Spleen (tissue), 11 donors: Measurements from ENCODE around the gene ALG1. TPM values are rescaled to one million over a fixed set of nuclear protein-coding genes. Genes with fewer than 3 reads are reported as not detected.

ENCODE experiments used
- DNase-seq: peaks from one replicate; pipeline ENCODE4 v3.0.0-alpha.2; 2020
- H3K27ac ChIP-seq, 8 donors: fragments of 200-600 bp; sonication (generic) in 7 of 8; 1 replicate in 4 of 8; 2 replicates in 4 of 8; pipeline versions ENCODE4 v1.5.0 to v1.8.0; 2016 to 2021; ENCODE audit warnings: inconsistent platforms in 4 of 8, mild to moderate bottlenecking in 4 of 8, moderate library complexity in 1 of 8
- H3K27me3 ChIP-seq, 7 donors: fragments of 200-600 bp; sonication (generic) in 6 of 7; replicated peaks in 1 of 7; 1 replicate in 4 of 7; 2 replicates in 3 of 7; pipeline versions ENCODE4 v1.5.0 to v1.8.0; 2016 to 2021; ENCODE audit warnings: inconsistent platforms in 3 of 7, mild to moderate bottlenecking in 1 of 7
- H3K36me3 ChIP-seq, 6 donors: fragments of 200-600 bp; sonication (generic) in 5 of 6; 1 replicate in 4 of 6; 2 replicates in 2 of 6; pipeline versions ENCODE4 v1.5.0 to v1.8.0; 2016 to 2021; ENCODE audit warnings: inconsistent platforms in 2 of 6
- H3K4me1 ChIP-seq, 6 donors: fragments of 200-600 bp; sonication (generic) in 5 of 6; 1 replicate in 3 of 6; 2 replicates in 3 of 6; pipeline versions ENCODE4 v1.5.0 to v1.8.0; 2016 to 2021; ENCODE audit warnings: inconsistent platforms in 3 of 6
- H3K4me3 ChIP-seq, 8 donors: fragments of 200-600 bp; sonication (generic) in 7 of 8; 1 replicate in 4 of 8; 2 replicates in 4 of 8; pipeline versions ENCODE4 v1.5.0 to v1.8.0; 2016 to 2021; ENCODE audit warnings: inconsistent platforms in 4 of 8, mild to moderate bottlenecking in 4 of 8, moderate library complexity in 2 of 8
- H3K9me3 ChIP-seq, 8 donors: fragments of 200-600 bp; sonication (generic) in 7 of 8; 1 replicate in 4 of 8; 2 replicates in 4 of 8; pipeline versions ENCODE4 v1.5.0 to v1.8.0; 2016 to 2021; ENCODE audit warnings: inconsistent platforms in 4 of 8
- CTCF ChIP-seq, 11 experiments: fragments of 200-600 bp in 7 of 11; fragments of 450-650 bp in 4 of 11; sonication (generic) in 4 of 11; IDR thresholded peaks in 8 of 11; conservative IDR thresholded peaks in 3 of 11; 1 replicate in 7 of 11; 2 replicates in 4 of 11; pipeline versions ENCODE4 v1.4.0 to v1.8.0; 2016 to 2021; ENCODE audit warnings: antibody characterized with exemption in 11 of 11, inconsistent platforms in 4 of 11, mild to moderate bottlenecking in 1 of 11
- POLR2A ChIP-seq, 3 donors: fragments of 450-650 bp; IDR thresholded peaks; one replicate each; pipeline ENCODE4 v1.5.1; 2017; ENCODE audit warnings: antibody characterized with exemption in 3 of 3, mild to moderate bottlenecking in 1 of 3
- POLR2AphosphoS5 ChIP-seq, 3 donors: sonication (generic); formaldehyde crosslinking; IDR thresholded peaks; one replicate each; pipeline ENCODE4 v1.5.1; 2017; ENCODE audit warnings: antibody characterized with exemption in 3 of 3
- WGBS, 5 donors: extraction: QIAGEN DNeasy Blood & Tissue Kit in 3 of 5; methylation state at CpG; one replicate each; pipeline versions ENCODE4 v1.1.5 to v1.1.7; 2013 to 2018; 5-methylcytosine and 5-hydroxymethylcytosine counted together
- intact Hi-C: fragments of 100-400 bp; cut with DNase I; formaldehyde crosslinking; loops from one replicate; pipeline ENCODE4 v1.15.0; 2023; ENCODE audit warnings: low total_unique reads
- polyA plus RNA-seq, 3 donors: library from polyadenylated mRNA; stranded (reverse); fragments of 200-250 nt; gene quantifications; one replicate each; pipeline ENCODE4 v1.2.1, GENCODE V29; 2013
- total RNA-seq, 7 donors: library from RNA; depleted of rRNA in 3 of 7; stranded (reverse); fragments of >200 nt in 3 of 7; fragmentation: NEBNext Ultra II Directional in 4 of 7; extraction: Animal tissue kit (Norgen Biotek cat#: 25700) in 4 of 7; gene quantifications; one replicate each; pipeline versions ENCODE4 v1.1.0 to v1.2.1, GENCODE V29; 2016 to 2021
- donor health status: healthy with polysubstance abuse.
- donor health status: DM: no; HTN: no; CAD: no; lungs with moderate emphysema.
- donor health status: DM: no; HTN: no; CAD: no.
- donor health status: Bipolar disorder and iron deficiency.
- donor health status: healthy.
- donor health status: DM: no; HTN: no; CAD: no.
- donor health status: DM: yes; HTN: yes; CAD: no.

ALG1 gene
- total and polyA plus RNA-seq, 10 donors: 13.0 to 46.2 (median 21.1) TPM

GRCh38 chr16:5062790-5063765 lies 8.6 kb upstream of the ALG1 start:
- Histone ChIP-seq H3K9me3 (no peaks in the 10 kb centered on the region), H3K4me3 (no peak overlapping the region), H3K4me1 (peaks cover 0 to 11% (median 4%) of the 10 kb centered on the region in 6 donors), H3K36me3 (no peaks in the 10 kb centered on the region), H3K27ac (no peak overlapping the region), H3K27me3 (no peaks in the 10 kb centered on the region)
- intact Hi-C loops: no loop called here
- 75 to 86% (median 76%) methylated on average over 18 to 19 of the region's 19 CpGs for WGBS, 5 donors
- DNase-seq: peak; percentile 46
- TF ChIP-seq POLR2A (IDR thresholded peaks at IDR 0.05) (no peak), CTCF (IDR thresholded peaks at IDR 0.05 in 8 of 11, conservative IDR thresholded peaks at IDR 0.05 in 3 of 11) (no peak), POLR2AphosphoS5 (IDR thresholded peaks at IDR 0.05) (no peak)

- 84 to 91% (median 86%) methylated on average over 7 of the region's 7 CpGs for WGBS, 5 donors
- DNase-seq: peak; percentile 45
- Histone ChIP-seq H3K27ac (no peak overlapping the region), H3K9me3 (no peaks in the 10 kb centered on the region), H3K27me3 (no peaks in the 10 kb centered on the region), H3K36me3 (no peaks in the 10 kb centered on the region), H3K4me1 (no peaks in the 10 kb centered on the region), H3K4me3 (no peak overlapping the region)
- intact Hi-C loops: no loop called here
- TF ChIP-seq CTCF (IDR thresholded peaks at IDR 0.05 in 8 of 11, conservative IDR thresholded peaks at IDR 0.05 in 3 of 11) (no peak), POLR2AphosphoS5 (IDR thresholded peaks at IDR 0.05) (no peak), POLR2A (IDR thresholded peaks at IDR 0.05) (no peak)
These were observed 6.7 kb upstream of the ALG1 start for GRCh38 chr16:5064915-5065314.

- intact Hi-C loops: no loop called here
- H3K36me3 ChIP-seq: no peaks in the 10 kb centered on the region
- H3K9me3 ChIP-seq: no peaks in the 10 kb centered on the region
- no peaks in the 10 kb centered on the region for H3K4me1 ChIP-seq
- no peak overlapping the region for H3K27ac ChIP-seq
- no peak for DNase-seq
- no peaks in the 10 kb centered on the region for H3K27me3 ChIP-seq
- 77 to 85% (median 83%) methylated on average over 7 to 8 of the region's 8 CpGs for whole genome bisulfite sequencing, 5 donors
- H3K4me3 ChIP-seq: no peak overlapping the region
- TF ChIP-seq POLR2AphosphoS5 (IDR thresholded peaks at IDR 0.05): no peak
- no peak for TF ChIP-seq POLR2A (IDR thresholded peaks at IDR 0.05)
- TF ChIP-seq CTCF (IDR thresholded peaks at IDR 0.05 in 8 of 11, conservative IDR thresholded peaks at IDR 0.05 in 3 of 11): no peak
These were observed 6.3 kb upstream of the ALG1 start for GRCh38 chr16:5065326-5065725.

- H3K4me3 ChIP-seq: no peak within 1 kb of the TSS
- intact Hi-C loops: no loop called here
These were observed 5.8 kb upstream of the ALG1 start, which contains the start of gene C16orf89 for GRCh38 chr16:5065813-5066212. Gene C16orf89 (minus strand): TSS chr16:5065956. CDS start chr16:5065908, 48 bp downstream.

More at GRCh38 chr16:5065813-5066212, 5.8 kb upstream of the ALG1 start, which contains the start of gene C16orf89:
- Histone ChIP-seq H3K36me3 (no peaks in the 10 kb centered on the region), H3K27ac (no peak within 1 kb of the TSS), H3K4me1 (peaks cover 0 to under 1% (median 0%) of the 10 kb centered on the region in 6 donors), H3K27me3 (no peaks in the 10 kb centered on the region), H3K9me3 (no peaks in the 10 kb centered on the region)
- peak; percentile 59 for DNase-seq
- TF ChIP-seq POLR2AphosphoS5 (IDR thresholded peaks at IDR 0.05): no peak
- no peak for TF ChIP-seq POLR2A (IDR thresholded peaks at IDR 0.05)
- no peak for TF ChIP-seq CTCF (IDR thresholded peaks at IDR 0.05 in 8 of 11, conservative IDR thresholded peaks at IDR 0.05 in 3 of 11)
- WGBS, 5 donors: 65 to 80% (median 78%) methylated on average over 6 to 10 of the region's 10 CpGs
